GM23338 (cell line): ENCODE measurements around the gene RSPH1. TPM values are rescaled to one million over a fixed set of nuclear protein-coding genes. Genes with fewer than 3 reads are reported as not detected.

Experiments used
- ATAC-seq: fragments of 200-7000 bp; cut with Tn5 transposase; 3 replicates; pipeline ENCODE4 v1.9.1; 2020
- DNase-seq: peaks from one replicate; pipeline ENCODE4 v3.0.0-alpha.2; 2015; ENCODE audit warnings: low spot score
- H2AFZ ChIP-seq: fragments of 200-600 bp; sonication (generic); 2 replicates; pipeline ENCODE4 v1.8.0; 2016; ENCODE audit warnings: antibody characterized with exemption, mild to moderate bottlenecking, moderate library complexity
- H3F3A ChIP-seq: fragments of 200-600 bp; sonication (generic); replicated peaks from 2 replicates; pipeline ENCODE4 v1.8.0; 2017; ENCODE audit warnings: antibody characterized with exemption, mixed run types, low read depth
- H3K27ac ChIP-seq: fragments of 200-600 bp; sonication (generic); 2 replicates; pipeline ENCODE4 v1.6.1; 2016; ENCODE audit warnings: low read depth
- H3K27me3 ChIP-seq: fragments of 200-600 bp; sonication (generic); 2 replicates; pipeline ENCODE4 v1.8.0; 2016; ENCODE audit warnings: mild to moderate bottlenecking, mixed run types, moderate library complexity; ENCODE audit not compliant: insufficient read depth
- H3K36me3 ChIP-seq: fragments of 200-600 bp; sonication (generic); 2 replicates; pipeline ENCODE4 v1.8.0; 2016; ENCODE audit warnings: mild to moderate bottlenecking; ENCODE audit not compliant: insufficient read depth
- H3K4me1 ChIP-seq: fragments of 200-600 bp; sonication (generic); 2 replicates; pipeline ENCODE4 v1.8.0; 2016; ENCODE audit warnings: mild to moderate bottlenecking, moderate library complexity; ENCODE audit not compliant: insufficient read depth
- H3K4me2 ChIP-seq: fragments of 200-600 bp; sonication (generic); 2 replicates; pipeline ENCODE4 v1.7.1; 2017; ENCODE audit warnings: mixed run types
- H3K4me3 ChIP-seq: fragments of 200-600 bp; sonication (generic); 2 replicates; pipeline ENCODE4 v1.6.1; 2016; ENCODE audit warnings: mixed run types
- H3K79me2 ChIP-seq: fragments of 200-600 bp; sonication (generic); replicated peaks from 2 replicates; pipeline ENCODE4 v1.8.0; 2017; ENCODE audit warnings: mild to moderate bottlenecking; ENCODE audit not compliant: insufficient read depth
- H3K9me2 ChIP-seq: fragments of 200-600 bp; sonication (generic); 2 replicates; pipeline ENCODE4 v1.8.0; 2017; ENCODE audit not compliant: insufficient read depth
- H4K20me1 ChIP-seq: fragments of 200-600 bp; sonication (generic); replicated peaks from 2 replicates; pipeline ENCODE4 v1.8.0; 2017; ENCODE audit warnings: mild to moderate bottlenecking; ENCODE audit not compliant: insufficient read depth
- H3K27ac Mint-ChIP-seq: 2 replicates; pipeline ENCODE4 v1.8.0; 2020; ENCODE audit warnings: inconsistent platforms, mild to moderate bottlenecking, moderate library complexity, mixed read lengths
- H3K27me3 Mint-ChIP-seq: 3 replicates; pipeline ENCODE4 v1.8.0; 2022; ENCODE audit warnings: low read depth, mild to moderate bottlenecking, moderate library complexity, mixed read lengths, inconsistent platforms; ENCODE audit not compliant: insufficient read depth, poor library complexity
- H3K36me3 Mint-ChIP-seq: 3 replicates; pipeline ENCODE4 v1.8.0; 2021; ENCODE audit warnings: low read depth, mild to moderate bottlenecking, inconsistent platforms, moderate library complexity, mixed read lengths
- H3K4me1 Mint-ChIP-seq: 3 replicates; pipeline ENCODE4 v1.8.0; 2020; ENCODE audit warnings: mild to moderate bottlenecking, inconsistent platforms, mixed read lengths
- H3K4me3 Mint-ChIP-seq: 3 replicates; pipeline ENCODE4 v1.8.0; 2021; ENCODE audit warnings: moderate library complexity, mild to moderate bottlenecking, inconsistent platforms, mixed read lengths
- H3K9me3 Mint-ChIP-seq: 3 replicates; pipeline ENCODE4 v1.8.0; 2020; ENCODE audit warnings: moderate library complexity, mild to moderate bottlenecking, inconsistent platforms, mixed read lengths
- EZH2 ChIP-seq: fragments of 200-600 bp; sonication (generic); IDR thresholded peaks from one replicate; pipeline ENCODE4 v1.8.0; 2017; ENCODE audit warnings: antibody characterized with exemption, mild to moderate bottlenecking, low read depth; ENCODE audit not compliant: unreplicated experiment
- JUNB ChIP-seq: IDR thresholded peaks from one replicate; pipeline ENCODE4 v1.6.1; 2016; ENCODE audit warnings: antibody characterized with exemption; ENCODE audit not compliant: unreplicated experiment
- NANOG ChIP-seq: IDR thresholded peaks from 2 replicates; pipeline ENCODE4 v1.6.1; 2016; ENCODE audit warnings: antibody characterized with exemption, borderline replicate concordance
- STAT1 ChIP-seq: IDR thresholded peaks from one replicate; pipeline ENCODE4 v1.6.1; 2016; ENCODE audit warnings: antibody characterized with exemption; ENCODE audit not compliant: unreplicated experiment
- ZNF331 ChIP-seq: fragments of 250-450 bp; sonication (Bioruptor Pico); IDR thresholded peaks from 2 replicates; pipeline ENCODE4 v1.5.0; 2020; ENCODE audit warnings: low read depth, mild to moderate bottlenecking, moderate library complexity
- polyA plus RNA-seq: library from polyadenylated mRNA; unstranded; fragments of >200 nt; fragmentation: Nextera tagmentation; extraction: Ambion mirVana; gene quantifications from 2 replicates; pipeline ENCODE4 v1.2.1, GENCODE V29; 2016
- total RNA-seq: library from RNA; depleted of rRNA; stranded (reverse); fragments of >200 nt; shearing (Covaris generic); gene quantifications from 2 replicates; pipeline ENCODE4 v1.2.3, GENCODE V29; 2014
- TF ChIP-seq, protein P1 (sequence below), 2 experiments: fragments of 200-600 bp in 1 of 2; sonication (generic) in 1 of 2; conservative IDR thresholded peaks; 2 replicates each; pipeline versions ENCODE4 v1.5.1 to v1.6.1; 2016 to 2017; ENCODE audit warnings: antibody characterized with exemption in 2 of 2, low read depth in 2 of 2, mild to moderate bottlenecking in 2 of 2, moderate library complexity in 1 of 2
- TF ChIP-seq, protein P2 (sequence below): IDR thresholded peaks from 2 replicates; pipeline ENCODE4 v1.6.1; 2016; ENCODE audit warnings: antibody characterized with exemption
- TF ChIP-seq, protein P3 (sequence below): IDR thresholded peaks from one replicate; pipeline ENCODE4 v1.6.1; 2018; ENCODE audit warnings: antibody characterized with exemption; ENCODE audit not compliant: unreplicated experiment
- TF ChIP-seq, protein P4 (sequence below): fragments of 250-450 bp; sonication (Bioruptor Pico); IDR thresholded peaks from 2 replicates; pipeline ENCODE4 v1.5.0; 2020; ENCODE audit warnings: mild to moderate bottlenecking, moderate library complexity

RSPH1 gene
- total and polyA plus RNA-seq, 2 experiments from 2014 or later: 0.23 TPM; not detected in 1

DNA sequence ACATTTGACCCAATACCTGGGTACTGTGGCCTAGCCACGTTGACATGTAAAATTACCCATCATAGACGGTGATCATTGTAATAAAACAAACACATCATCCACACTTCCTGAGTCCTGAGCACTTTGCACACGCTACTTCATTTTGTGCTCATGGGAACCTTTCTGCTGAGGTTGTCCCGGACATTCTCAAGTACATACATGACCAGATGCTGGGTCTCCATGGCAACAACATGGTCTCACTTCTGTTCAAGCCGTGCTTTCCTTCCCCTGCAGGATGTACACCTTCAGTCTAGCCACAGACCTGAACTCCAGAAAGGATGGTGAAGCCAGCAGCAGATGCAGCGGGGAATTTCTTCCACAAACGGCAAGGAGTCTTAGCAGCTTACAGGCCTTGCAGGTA is 69.6 kb downstream of the RSPH1 start (continued):
- TF ChIP-seq, protein P1, sequence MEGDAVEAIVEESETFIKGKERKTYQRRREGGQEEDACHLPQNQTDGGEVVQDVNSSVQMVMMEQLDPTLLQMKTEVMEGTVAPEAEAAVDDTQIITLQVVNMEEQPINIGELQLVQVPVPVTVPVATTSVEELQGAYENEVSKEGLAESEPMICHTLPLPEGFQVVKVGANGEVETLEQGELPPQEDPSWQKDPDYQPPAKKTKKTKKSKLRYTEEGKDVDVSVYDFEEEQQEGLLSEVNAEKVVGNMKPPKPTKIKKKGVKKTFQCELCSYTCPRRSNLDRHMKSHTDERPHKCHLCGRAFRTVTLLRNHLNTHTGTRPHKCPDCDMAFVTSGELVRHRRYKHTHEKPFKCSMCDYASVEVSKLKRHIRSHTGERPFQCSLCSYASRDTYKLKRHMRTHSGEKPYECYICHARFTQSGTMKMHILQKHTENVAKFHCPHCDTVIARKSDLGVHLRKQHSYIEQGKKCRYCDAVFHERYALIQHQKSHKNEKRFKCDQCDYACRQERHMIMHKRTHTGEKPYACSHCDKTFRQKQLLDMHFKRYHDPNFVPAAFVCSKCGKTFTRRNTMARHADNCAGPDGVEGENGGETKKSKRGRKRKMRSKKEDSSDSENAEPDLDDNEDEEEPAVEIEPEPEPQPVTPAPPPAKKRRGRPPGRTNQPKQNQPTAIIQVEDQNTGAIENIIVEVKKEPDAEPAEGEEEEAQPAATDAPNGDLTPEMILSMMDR (conservative IDR thresholded peaks at IDR 0.05; ENCODE audit: low read depth in 2 of 2): no peak
- no peak for TF ChIP-seq STAT1
- TF ChIP-seq, protein P2, sequence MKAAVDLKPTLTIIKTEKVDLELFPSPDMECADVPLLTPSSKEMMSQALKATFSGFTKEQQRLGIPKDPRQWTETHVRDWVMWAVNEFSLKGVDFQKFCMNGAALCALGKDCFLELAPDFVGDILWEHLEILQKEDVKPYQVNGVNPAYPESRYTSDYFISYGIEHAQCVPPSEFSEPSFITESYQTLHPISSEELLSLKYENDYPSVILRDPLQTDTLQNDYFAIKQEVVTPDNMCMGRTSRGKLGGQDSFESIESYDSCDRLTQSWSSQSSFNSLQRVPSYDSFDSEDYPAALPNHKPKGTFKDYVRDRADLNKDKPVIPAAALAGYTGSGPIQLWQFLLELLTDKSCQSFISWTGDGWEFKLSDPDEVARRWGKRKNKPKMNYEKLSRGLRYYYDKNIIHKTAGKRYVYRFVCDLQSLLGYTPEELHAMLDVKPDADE: no peak
- TF ChIP-seq, protein P3, sequence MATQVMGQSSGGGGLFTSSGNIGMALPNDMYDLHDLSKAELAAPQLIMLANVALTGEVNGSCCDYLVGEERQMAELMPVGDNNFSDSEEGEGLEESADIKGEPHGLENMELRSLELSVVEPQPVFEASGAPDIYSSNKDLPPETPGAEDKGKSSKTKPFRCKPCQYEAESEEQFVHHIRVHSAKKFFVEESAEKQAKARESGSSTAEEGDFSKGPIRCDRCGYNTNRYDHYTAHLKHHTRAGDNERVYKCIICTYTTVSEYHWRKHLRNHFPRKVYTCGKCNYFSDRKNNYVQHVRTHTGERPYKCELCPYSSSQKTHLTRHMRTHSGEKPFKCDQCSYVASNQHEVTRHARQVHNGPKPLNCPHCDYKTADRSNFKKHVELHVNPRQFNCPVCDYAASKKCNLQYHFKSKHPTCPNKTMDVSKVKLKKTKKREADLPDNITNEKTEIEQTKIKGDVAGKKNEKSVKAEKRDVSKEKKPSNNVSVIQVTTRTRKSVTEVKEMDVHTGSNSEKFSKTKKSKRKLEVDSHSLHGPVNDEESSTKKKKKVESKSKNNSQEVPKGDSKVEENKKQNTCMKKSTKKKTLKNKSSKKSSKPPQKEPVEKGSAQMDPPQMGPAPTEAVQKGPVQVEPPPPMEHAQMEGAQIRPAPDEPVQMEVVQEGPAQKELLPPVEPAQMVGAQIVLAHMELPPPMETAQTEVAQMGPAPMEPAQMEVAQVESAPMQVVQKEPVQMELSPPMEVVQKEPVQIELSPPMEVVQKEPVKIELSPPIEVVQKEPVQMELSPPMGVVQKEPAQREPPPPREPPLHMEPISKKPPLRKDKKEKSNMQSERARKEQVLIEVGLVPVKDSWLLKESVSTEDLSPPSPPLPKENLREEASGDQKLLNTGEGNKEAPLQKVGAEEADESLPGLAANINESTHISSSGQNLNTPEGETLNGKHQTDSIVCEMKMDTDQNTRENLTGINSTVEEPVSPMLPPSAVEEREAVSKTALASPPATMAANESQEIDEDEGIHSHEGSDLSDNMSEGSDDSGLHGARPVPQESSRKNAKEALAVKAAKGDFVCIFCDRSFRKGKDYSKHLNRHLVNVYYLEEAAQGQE: no peak
- no peak for TF ChIP-seq ZNF331 (CRISPR knock-in tag)
- TF ChIP-seq JUNB: no peak

DNA sequence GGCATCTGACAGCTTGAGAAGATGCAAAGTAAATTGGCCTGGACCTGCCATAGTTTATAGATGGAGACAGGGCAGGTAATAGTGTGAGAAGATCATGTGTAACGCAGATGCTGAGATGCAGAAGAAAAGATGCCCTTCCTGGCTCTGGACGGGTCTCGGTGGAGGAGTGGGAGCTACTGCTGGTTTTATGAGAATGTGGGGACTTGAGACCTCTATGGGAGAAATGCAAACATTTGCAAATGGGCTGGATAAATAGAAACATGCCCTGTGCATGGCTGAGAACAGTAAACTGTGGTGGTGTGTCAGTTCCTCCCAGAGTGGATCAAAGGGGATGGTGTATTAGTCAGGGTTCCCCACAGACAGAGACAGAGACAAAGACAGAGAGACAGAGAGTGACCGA is 70.4 kb downstream of the RSPH1 start:
- H4K20me1 ChIP-seq: no peaks in the 10 kb centered on the region
- H3K36me3 ChIP-seq: no peaks in the 10 kb centered on the region
- H3K9me3 Mint-ChIP-seq: peaks cover 4% of the 10 kb centered on the region; the same call in 1 of the 3 replicates
- no peaks in the 10 kb centered on the region for H3K27me3 ChIP-seq
- no peak for ATAC-seq
- H3K4me1 Mint-ChIP-seq: no peaks in the 10 kb centered on the region
- peaks cover 4% of the 10 kb centered on the region for H3K27me3 Mint-ChIP-seq
- H3K4me3 Mint-ChIP-seq: no peak overlapping the region
- H3K79me2 ChIP-seq: no peaks in the 10 kb centered on the region
- DNase-seq: no peak
- no peaks in the 10 kb centered on the region for H3F3A ChIP-seq
- H3K36me3 Mint-ChIP-seq: no peaks in the 10 kb centered on the region
- H3K4me1 ChIP-seq: no peaks in the 10 kb centered on the region
- no peak overlapping the region for H3K4me2 ChIP-seq
- no peak overlapping the region for H2AFZ ChIP-seq
- H3K4me3 ChIP-seq: no peak overlapping the region
- no peak overlapping the region for H3K27ac Mint-ChIP-seq
- H3K9me2 ChIP-seq: no peaks in the 10 kb centered on the region
- no peak overlapping the region for H3K27ac ChIP-seq
- no peak for TF ChIP-seq EZH2
- no peak for TF ChIP-seq JUNB
- TF ChIP-seq, protein P4, sequence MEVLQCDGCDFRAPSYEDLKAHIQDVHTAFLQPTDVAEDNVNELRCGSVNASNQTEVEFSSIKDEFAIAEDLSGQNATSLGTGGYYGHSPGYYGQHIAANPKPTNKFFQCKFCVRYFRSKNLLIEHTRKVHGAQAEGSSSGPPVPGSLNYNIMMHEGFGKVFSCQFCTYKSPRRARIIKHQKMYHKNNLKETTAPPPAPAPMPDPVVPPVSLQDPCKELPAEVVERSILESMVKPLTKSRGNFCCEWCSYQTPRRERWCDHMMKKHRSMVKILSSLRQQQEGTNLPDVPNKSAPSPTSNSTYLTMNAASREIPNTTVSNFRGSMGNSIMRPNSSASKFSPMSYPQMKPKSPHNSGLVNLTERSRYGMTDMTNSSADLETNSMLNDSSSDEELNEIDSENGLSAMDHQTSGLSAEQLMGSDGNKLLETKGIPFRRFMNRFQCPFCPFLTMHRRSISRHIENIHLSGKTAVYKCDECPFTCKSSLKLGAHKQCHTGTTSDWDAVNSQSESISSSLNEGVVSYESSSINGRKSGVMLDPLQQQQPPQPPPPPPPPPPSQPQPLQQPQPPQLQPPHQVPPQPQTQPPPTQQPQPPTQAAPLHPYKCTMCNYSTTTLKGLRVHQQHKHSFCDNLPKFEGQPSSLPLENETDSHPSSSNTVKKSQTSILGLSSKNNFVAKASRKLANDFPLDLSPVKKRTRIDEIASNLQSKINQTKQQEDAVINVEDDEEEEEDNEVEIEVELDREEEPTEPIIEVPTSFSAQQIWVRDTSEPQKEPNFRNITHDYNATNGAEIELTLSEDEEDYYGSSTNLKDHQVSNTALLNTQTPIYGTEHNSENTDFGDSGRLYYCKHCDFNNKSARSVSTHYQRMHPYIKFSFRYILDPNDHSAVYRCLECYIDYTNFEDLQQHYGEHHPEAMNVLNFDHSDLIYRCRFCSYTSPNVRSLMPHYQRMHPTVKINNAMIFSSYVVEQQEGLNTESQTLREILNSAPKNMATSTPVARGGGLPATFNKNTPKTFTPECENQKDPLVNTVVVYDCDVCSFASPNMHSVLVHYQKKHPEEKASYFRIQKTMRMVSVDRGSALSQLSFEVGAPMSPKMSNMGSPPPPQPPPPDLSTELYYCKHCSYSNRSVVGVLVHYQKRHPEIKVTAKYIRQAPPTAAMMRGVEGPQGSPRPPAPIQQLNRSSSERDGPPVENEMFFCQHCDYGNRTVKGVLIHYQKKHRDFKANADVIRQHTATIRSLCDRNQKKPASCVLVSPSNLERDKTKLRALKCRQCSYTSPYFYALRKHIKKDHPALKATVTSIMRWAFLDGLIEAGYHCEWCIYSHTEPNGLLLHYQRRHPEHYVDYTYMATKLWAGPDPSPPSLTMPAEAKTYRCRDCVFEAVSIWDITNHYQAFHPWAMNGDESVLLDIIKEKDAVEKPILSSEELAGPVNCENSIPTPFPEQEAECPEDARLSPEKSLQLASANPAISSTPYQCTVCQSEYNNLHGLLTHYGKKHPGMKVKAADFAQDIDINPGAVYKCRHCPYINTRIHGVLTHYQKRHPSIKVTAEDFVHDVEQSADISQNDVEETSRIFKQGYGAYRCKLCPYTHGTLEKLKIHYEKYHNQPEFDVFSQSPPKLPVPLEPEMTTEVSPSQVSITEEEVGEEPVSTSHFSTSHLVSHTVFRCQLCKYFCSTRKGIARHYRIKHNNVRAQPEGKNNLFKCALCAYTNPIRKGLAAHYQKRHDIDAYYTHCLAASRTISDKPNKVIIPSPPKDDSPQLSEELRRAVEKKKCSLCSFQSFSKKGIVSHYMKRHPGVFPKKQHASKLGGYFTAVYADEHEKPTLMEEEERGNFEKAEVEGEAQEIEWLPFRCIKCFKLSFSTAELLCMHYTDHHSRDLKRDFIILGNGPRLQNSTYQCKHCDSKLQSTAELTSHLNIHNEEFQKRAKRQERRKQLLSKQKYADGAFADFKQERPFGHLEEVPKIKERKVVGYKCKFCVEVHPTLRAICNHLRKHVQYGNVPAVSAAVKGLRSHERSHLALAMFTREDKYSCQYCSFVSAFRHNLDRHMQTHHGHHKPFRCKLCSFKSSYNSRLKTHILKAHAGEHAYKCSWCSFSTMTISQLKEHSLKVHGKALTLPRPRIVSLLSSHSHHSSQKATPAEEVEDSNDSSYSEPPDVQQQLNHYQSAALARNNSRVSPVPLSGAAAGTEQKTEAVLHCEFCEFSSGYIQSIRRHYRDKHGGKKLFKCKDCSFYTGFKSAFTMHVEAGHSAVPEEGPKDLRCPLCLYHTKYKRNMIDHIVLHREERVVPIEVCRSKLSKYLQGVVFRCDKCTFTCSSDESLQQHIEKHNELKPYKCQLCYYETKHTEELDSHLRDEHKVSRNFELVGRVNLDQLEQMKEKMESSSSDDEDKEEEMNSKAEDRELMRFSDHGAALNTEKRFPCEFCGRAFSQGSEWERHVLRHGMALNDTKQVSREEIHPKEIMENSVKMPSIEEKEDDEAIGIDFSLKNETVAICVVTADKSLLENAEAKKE (CRISPR knock-in tag): no peak
- TF ChIP-seq NANOG: no peak
- TF ChIP-seq, protein P3: no peak
